HepG2 (cell line): ENCODE results near the gene SNX27. TPM values are rescaled to one million over a fixed set of nuclear protein-coding genes. Genes with fewer than 3 reads are reported as not detected.

Experiments
- ATAC-seq: fragments of 200-7000 bp; cut with Tn5 transposase; 3 replicates; pipeline ENCODE4 v1.9.1; 2020; ENCODE audit warnings: mild to moderate bottlenecking, moderate library complexity
- BruUV-seq: library from RNA; stranded (reverse); fragments of 400-500 nt; replicated peaks from 2 replicates; lab custom pipeline; 2021; lab: Mats Ljungman, UMichigan
- CTCF ChIA-PET: fragments of 300-600 bp; formaldehyde crosslinking; extraction: SDS; loops from one replicate; lab custom pipeline; 2021; ENCODE audit warnings: low total read pairs, inconsistent platforms, low intra/inter-chr PET ratio; lab: Yijun Ruan, JAX
- POLR2A ChIA-PET: fragments of 350-600 bp; sonication (Branson Sonifier 250); formaldehyde crosslinking; loops from one replicate; lab custom pipeline; 2020; ENCODE audit warnings: antibody characterized with exemption, inconsistent platforms; lab: Yijun Ruan, JAX
- DNase-seq: peaks from one replicate; pipeline ENCODE4 v3.0.0-alpha.2; 2015; ENCODE audit warnings: low spot score
- FAIRE-seq: peaks from 3 replicates; lab custom pipeline; 2011; peaks lifted over from hg19 to GRCh38; lab: Jason Lieb, UNC
- H2AFZ ChIP-seq: one replicate; pipeline ENCODE4 v1.6.1; 2011; ENCODE audit warnings: low read length, inconsistent platforms
- H3K27ac ChIP-seq: fragments of 300-600 bp; 3 replicates; pipeline ENCODE4 v1.8.0; 2011; ENCODE audit warnings: mixed run types, mild to moderate bottlenecking, mixed read lengths, low read length, inconsistent platforms; ENCODE audit not compliant: insufficient read depth; ENCODE audit errors: extremely low read length
- H3K27me3 ChIP-seq, 2 experiments: fragments of 200-600 bp in 1 of 2; 2 replicates in 1 of 2; 3 replicates in 1 of 2; pipeline versions ENCODE4 v1.6.0 to v1.8.0; 2011; ENCODE audit warnings: low read length in 2 of 2, mild to moderate bottlenecking in 2 of 2, moderate library complexity in 2 of 2, inconsistent platforms in 1 of 2; ENCODE audit not compliant: insufficient read depth in 2 of 2, control insufficient read depth in 1 of 2
- H3K36me3 ChIP-seq, 2 experiments: fragments of 200-600 bp in 1 of 2; replicated peaks in 1 of 2; 2 replicates in 1 of 2; 3 replicates in 1 of 2; pipeline versions ENCODE4 v1.5.1 to v1.8.0; 2011; ENCODE audit warnings: low read length in 2 of 2, inconsistent platforms in 1 of 2; ENCODE audit not compliant: insufficient read depth in 2 of 2, control insufficient read depth in 1 of 2
- H3K4me1 ChIP-seq: 2 replicates; pipeline ENCODE4 v1.5.1; 2012; ENCODE audit warnings: low read length, inconsistent platforms; ENCODE audit not compliant: insufficient read depth
- H3K4me2 ChIP-seq: 2 replicates; pipeline ENCODE4 v1.6.0; 2011; ENCODE audit warnings: low read depth, low read length, inconsistent platforms
- H3K4me3 ChIP-seq, 3 experiments: fragments of 200-600 bp in 1 of 3; sonication (generic), shearing (Covaris generic) in 1 of 3; replicated peaks in 1 of 3; 2 replicates each; pipeline ENCODE4 v1.5.1; 2011 to 2016; ENCODE audit warnings: low read length in 3 of 3, inconsistent platforms in 2 of 3, low read depth in 2 of 3, mild to moderate bottlenecking in 2 of 3, control low read depth in 1 of 3, mixed read lengths in 1 of 3; ENCODE audit not compliant: insufficient read depth in 1 of 3
- H3K79me2 ChIP-seq: one replicate; pipeline ENCODE4 v1.6.1; 2011; ENCODE audit warnings: low read length, inconsistent platforms; ENCODE audit not compliant: insufficient read depth
- H3K9ac ChIP-seq: 2 replicates; pipeline ENCODE4 v1.6.0; 2011; ENCODE audit warnings: mild to moderate bottlenecking, low read depth, low read length, inconsistent platforms; ENCODE audit not compliant: insufficient read depth
- H3K9me3 ChIP-seq: 2 replicates; pipeline ENCODE4 v1.5.1; 2012; ENCODE audit warnings: mild to moderate bottlenecking, low read length
- H4K20me1 ChIP-seq: 2 replicates; pipeline ENCODE4 v1.6.0; 2011; ENCODE audit warnings: inconsistent platforms, mild to moderate bottlenecking, low read length, moderate library complexity; ENCODE audit not compliant: insufficient read depth
- CEBPB ChIP-seq: IDR thresholded peaks from 2 replicates; pipeline ENCODE4 v1.6.1; 2011; ENCODE audit warnings: low read depth, low read length, improper control_type of control experiment, borderline replicate concordance
- DNMT3B ChIP-seq: conservative IDR thresholded peaks from 2 replicates; pipeline ENCODE4 v1.6.1; 2016; ENCODE audit warnings: missing biosample characterization, control low read depth
- GTF2F1 ChIP-seq: fragments of 150-350 bp; IDR thresholded peaks from 2 replicates; pipeline ENCODE4 v1.6.1; 2014; ENCODE audit warnings: low read length
- NFATC3 ChIP-seq: sonication (generic); formaldehyde crosslinking; IDR thresholded peaks from 2 replicates; pipeline ENCODE4 v1.5.1; 2020; ENCODE audit warnings: mild to moderate bottlenecking, missing genetic modification reagents
- NFE2L2 ChIP-seq: fragments of 150-350 bp; IDR thresholded peaks from 2 replicates; pipeline ENCODE4 v1.6.1; 2014; ENCODE audit warnings: low read length
- NR0B2 ChIP-seq: sonication (generic); formaldehyde crosslinking; IDR thresholded peaks from 2 replicates; pipeline ENCODE4 v1.4.0; 2020; ENCODE audit warnings: mild to moderate bottlenecking, missing genetic modification reagents
- ZNF615 ChIP-seq: sonication (generic); formaldehyde crosslinking; IDR thresholded peaks from 2 replicates; pipeline ENCODE4 v1.5.0; 2020; ENCODE audit warnings: mild to moderate bottlenecking, missing genetic modification reagents, borderline replicate concordance
- WGBS: methylation state at CpG from one replicate; pipeline ENCODE4 v1.1.6; 2017; ENCODE audit warnings: low lambda C conversion rate; 5-methylcytosine and 5-hydroxymethylcytosine counted together
- in situ Hi-C: cut with HindIII; loops from 2 replicates; pipeline ENCODE4 v1.10.0; 2017; ENCODE audit warnings: low pct_unique_long_range_greater_than_20kb; ENCODE audit not compliant: extremely low pct_ligation_motif_present
- intact Hi-C: fragments of 100-400 bp; cut with micrococcal nuclease; formaldehyde crosslinking; loops from one replicate; pipeline ENCODE4 v1.10.0; 2022; ENCODE audit not compliant: unreplicated experiment
- polyA plus RNA-seq, 8 experiments: library from polyadenylated mRNA; depleted of rRNA in 3 of 8; stranded (reverse) in 7 of 8; unstranded in 1 of 8; fragments of >200 nt; fragmentation: Illumina TruSeq in 4 of 8; extraction: Trizol in 4 of 8; gene quantifications; 2 replicates each; pipeline versions ENCODE4 v1.2.1 to v1.2.3, GENCODE V29; 2011 to 2016; ENCODE audit warnings: low read depth in 4 of 8, missing spikeins in 1 of 8, mixed read lengths in 1 of 8; ENCODE audit not compliant: insufficient read depth in 1 of 8
- total RNA-seq, 5 experiments: library from RNA; depleted of rRNA; stranded (reverse); fragments of >200 nt; fragmentation: Illumina TruSeq; extraction: Trizol; gene quantifications; 2 replicates each; pipeline ENCODE4 v1.2.3, GENCODE V29; 2016; ENCODE audit warnings: low read depth in 1 of 5

The SNX27 gene
- total and polyA plus RNA-seq, 2 of the 13 experiments (the other 11 are each of a cell fraction or from before 2014, with no cell fraction given) = 14.4 to 17.8 TPM

DNA sequence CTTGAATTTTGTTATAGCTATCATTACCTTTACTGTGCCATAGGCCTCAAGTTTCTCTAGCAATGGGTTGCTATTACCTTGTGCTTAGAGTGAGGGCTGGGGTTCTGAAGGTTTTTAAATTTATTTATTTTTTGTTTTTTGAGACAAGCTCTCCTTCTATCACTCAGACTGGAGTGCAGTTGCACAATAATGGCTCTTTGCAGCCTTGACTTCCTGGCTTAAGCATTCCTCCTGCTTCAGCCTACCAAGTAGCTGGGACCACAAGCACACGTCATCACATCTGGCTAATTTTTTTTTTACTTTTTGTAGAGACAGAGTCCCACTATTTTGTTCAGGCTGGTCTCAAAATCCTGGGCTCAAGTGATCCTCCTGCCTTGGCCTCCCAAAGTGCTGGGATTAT is 41.5 kb downstream of the SNX27 start:
- Histone ChIP-seq H4K20me1 (no peaks in the 10 kb centered on the region), H3K4me2 (no peak overlapping the region), H2AFZ (no peak overlapping the region), H3K4me3 (no peak overlapping the region), H3K9me3 (no peaks in the 10 kb centered on the region), H3K36me3 (peaks cover under 1 to 11% of the 10 kb centered on the region in 2 experiments; a peak in 4 of 5 replicates), H3K27me3 (no peaks in the 10 kb centered on the region), H3K79me2 (no peaks in the 10 kb centered on the region), H3K27ac (no peak overlapping the region), H3K9ac (no peak overlapping the region), H3K4me1 (peaks cover 20% of the 10 kb centered on the region)
- no peak for FAIRE-seq
- TF ChIP-seq CEBPB (peak; percentile 73), NFE2L2 (no peak), NFATC3 (no peak), DNMT3B (CRISPR knock-in tag) (no peak)
- no peak for DNase-seq
- intact Hi-C loops (no loop called here), in situ Hi-C loops (no loop called here)
- no peak for ATAC-seq
- 100% methylated on average over 1 of the region's 1 CpG for WGBS
- ChIA-PET CTCF (no interaction called here), POLR2A (no interaction called here)
- no TSS peak for BruUV-seq

DNA sequence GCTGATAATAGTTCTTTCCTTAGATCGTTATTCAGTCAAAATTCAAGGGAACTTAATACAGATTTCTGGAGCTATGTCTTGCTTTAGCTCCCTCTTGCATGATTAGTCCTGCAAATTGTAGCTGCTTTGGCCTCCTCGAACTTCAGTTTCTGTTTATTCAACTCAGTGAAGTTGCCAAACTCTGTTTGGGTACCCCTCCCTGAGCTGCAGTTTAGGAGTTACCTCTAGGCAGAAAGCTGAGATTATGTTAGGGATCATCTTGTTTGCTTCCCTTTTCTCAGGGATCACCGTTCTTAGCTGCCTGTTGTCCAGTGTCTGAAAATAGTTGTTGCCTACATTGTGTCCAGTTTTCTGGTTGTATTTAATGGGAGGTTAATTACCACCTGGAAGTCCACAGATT is 43.5 kb downstream of the SNX27 start:
- Histone ChIP-seq H3K9me3 (no peaks in the 10 kb centered on the region), H3K27ac (no peak overlapping the region), H3K4me3 (no peak overlapping the region), H4K20me1 (no peaks in the 10 kb centered on the region), H3K9ac (no peak overlapping the region), H3K4me2 (no peak overlapping the region), H2AFZ (no peak overlapping the region), H3K79me2 (no peaks in the 10 kb centered on the region), H3K36me3 (peaks cover 2 to 22% of the 10 kb centered on the region in 2 experiments; a peak in 4 of 5 replicates), H3K4me1 (peaks cover 9% of the 10 kb centered on the region), H3K27me3 (no peaks in the 10 kb centered on the region)
- FAIRE-seq = no peak
- no TSS peak for BruUV-seq
- WGBS = 59% methylated on average over 3 of the region's 3 CpGs
- CTCF ChIA-PET = no interaction called here
- no peak for TF ChIP-seq ZNF615 (CRISPR knock-in tag)
- no peak for TF ChIP-seq GTF2F1
- TF ChIP-seq NR0B2 (CRISPR knock-in tag) = no peak
- in situ Hi-C loops = no loop called here
- DNase-seq = no peak
- POLR2A ChIA-PET = interaction anchor here (0.6 kb wide), 1 partner anchor 456 kb away, joined by 4 read pairs; no protein-coding TSS in a partner anchor
- ATAC-seq = no peak
- intact Hi-C loops = no loop called here
